HG03175 (cell line): ENCODE measurements around the gene TMEM59L.

Source experiments
- ATAC-seq: cut with Tn5 transposase; IDR thresholded peaks from one replicate; pipeline ENCODE4 v1.9.1; 2021; ENCODE audit warnings: mild to moderate bottlenecking, moderate library complexity; ENCODE audit not compliant: unreplicated experiment

TMEM59L gene

GRCh38 chr19:18636183-18636968 is 23.7 kb downstream of the TMEM59L start:
- ATAC-seq = peak; percentile 89

GRCh38 chr19:18636969-18637629 is 24.4 kb downstream of the TMEM59L start, which contains the start of gene KLHL26:
TSS of gene KLHL26 (plus strand) at chr19:18637028. CDS start at chr19:18637055, 27 bp downstream.
- no peak for ATAC-seq

- no peak for ATAC-seq
Observed at GRCh38 chr19:18637673-18638630, 25.3 kb downstream of the TMEM59L start.

GRCh38 chr19:18639706-18640243 is 27.1 kb downstream of the TMEM59L start:
- ATAC-seq = no peak

DNA sequence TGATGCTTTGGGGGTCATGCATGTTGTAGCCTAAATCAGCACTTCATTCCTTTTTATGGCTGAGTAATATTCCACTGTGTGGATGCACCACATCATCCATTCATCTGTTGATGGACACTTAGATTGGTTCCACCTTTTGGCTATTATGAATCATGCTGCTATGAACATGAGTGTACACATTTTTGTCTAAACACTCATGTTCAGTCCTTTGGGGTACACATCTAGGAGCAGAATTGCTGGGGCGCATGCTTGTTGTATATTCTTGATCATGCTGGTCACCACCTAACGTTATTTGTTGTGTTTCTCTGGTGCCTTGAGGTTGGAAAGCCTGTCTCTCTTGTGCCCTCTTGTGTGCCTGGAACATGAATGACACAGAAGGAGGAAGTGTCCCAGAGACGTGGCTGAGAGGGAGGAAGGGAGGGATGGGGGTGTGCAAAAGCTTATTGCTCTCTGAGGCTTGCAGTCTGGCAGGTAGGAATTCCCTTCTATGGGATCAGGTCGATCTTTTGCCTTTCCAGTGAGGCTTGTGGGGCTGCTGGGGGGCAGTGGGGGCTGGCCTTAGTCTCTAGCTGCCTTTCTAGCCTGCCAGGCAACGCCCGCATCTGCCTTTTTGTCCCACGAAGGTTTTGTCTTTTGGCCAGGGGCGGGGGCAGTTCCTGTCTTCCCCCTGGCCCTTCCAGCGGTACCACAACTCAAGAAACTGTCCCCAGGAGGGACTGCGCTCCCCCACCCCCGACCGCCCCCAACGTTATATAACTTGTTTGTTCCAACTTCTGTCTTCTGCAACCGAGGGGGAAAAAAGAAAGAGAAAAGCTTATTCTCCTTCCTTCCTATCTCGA is 31.7 kb downstream of the TMEM59L start:
- ATAC-seq = no peak

GRCh38 chr19:18645035-18645511 is 32.4 kb downstream of the TMEM59L start:
- ATAC-seq = no peak

- no peak for ATAC-seq
Observed at GRCh38 chr19:18646535-18647370, 34.1 kb downstream of the TMEM59L start.

GRCh38 chr19:18647371-18647767 is 34.7 kb downstream of the TMEM59L start:
- ATAC-seq = no peak

DNA sequence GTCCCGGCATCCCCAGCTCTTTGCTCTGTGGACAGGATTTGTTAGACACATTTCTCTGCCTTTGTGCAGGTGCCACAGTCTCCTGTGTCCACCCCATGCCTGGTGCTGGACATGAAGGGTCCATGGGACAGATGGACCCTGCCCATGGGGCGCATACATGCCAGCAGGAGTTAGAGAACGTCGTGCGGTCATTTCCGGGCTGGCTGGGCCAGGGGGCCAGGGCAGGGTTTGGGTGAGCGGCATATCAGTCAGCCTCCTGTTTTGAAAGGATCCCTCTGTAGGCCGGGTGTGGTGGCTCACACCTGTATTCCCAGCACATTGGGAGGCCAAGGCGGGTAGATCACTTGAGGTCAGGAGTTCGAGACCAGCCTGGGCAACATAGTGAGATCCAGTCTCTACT is 35.1 kb downstream of the TMEM59L start:
- ATAC-seq = no peak

- no peak for ATAC-seq
Observed at GRCh38 chr19:18648973-18649315, 36.3 kb downstream of the TMEM59L start.

DNA sequence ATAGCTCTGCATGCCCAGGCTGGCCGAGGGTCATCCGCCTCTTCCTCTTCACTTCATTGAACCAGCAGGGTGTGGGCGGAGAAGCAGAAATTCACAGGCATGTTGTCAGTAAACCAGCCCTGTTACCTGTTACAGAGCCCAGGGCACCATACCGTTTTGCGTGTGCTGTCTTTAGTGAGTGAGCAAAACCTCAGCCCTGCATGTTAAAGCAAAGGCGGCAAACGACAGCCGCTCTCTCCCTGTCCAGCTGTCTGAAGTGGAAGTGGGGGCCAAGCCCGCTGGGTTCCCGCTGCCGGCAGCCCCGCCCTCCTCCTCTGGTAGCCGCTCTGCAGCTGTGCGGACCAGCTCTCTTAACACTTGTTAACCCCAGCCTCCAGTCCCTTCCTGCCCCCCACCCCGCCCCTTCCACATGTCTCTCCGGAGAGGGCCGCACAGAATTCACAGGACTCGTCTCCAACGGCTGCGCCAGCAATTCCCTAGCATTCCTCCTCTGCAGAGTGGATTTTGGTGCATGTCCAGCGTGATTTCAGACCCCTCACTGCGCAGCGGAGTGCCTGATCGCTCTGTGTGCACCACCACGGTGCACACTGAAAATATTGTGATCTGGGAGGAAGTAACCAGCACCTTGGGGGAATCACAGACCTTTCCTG is 36.8 kb downstream of the TMEM59L start:
- ATAC-seq = no peak

DNA sequence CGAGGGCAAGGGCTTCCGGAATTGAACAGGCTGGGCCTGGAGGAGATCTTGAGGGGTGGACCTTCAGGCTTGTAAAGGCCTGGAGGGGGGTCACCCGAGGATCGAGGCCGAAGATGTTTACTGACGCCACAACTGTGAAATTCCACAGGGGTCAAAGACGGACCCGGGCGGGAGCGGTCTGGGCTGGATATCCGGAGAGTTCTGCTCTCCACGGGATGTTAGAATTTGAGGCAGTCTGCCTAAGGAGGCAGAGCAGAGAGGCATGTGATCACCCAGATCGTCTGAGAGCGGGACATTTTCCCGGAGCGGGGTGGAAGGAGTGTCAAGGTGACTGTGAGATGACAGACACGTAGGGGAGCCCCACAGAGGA is 37.3 kb downstream of the TMEM59L start:
- ATAC-seq = no peak

DNA sequence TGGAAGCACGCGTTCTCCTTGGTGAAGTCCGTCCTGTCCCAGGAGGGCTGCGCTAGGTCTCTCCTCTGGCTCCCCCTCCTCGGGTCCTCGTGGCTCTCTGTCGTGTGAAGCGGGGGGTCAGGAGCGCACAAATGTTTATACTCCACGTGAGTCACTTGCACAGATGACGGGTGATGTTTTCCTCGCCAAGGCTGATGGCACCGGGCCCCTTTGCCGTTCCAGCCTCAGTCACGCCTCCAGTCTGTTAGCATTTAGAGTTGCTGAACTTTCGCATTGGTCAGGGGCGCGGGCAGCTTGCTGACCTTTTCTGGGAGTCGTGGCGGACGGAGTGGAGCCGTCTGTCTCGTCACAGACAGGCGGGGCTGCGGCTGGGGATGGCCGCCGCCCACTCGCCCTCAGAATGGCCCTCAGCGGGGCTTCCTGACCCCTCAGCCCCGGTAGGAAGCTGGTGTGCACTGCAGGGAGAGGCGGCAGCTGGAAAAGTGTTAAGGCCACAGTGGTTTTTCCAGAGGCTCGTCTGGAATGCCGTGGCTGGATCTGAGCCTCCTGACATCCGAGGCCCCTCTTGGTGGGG is 37.9 kb downstream of the TMEM59L start:
- no peak for ATAC-seq

GRCh38 chr19:18651300-18651699 is 38.6 kb downstream of the TMEM59L start:
- no peak for ATAC-seq

GRCh38 chr19:18651733-18652132 is 39.1 kb downstream of the TMEM59L start:
- no peak for ATAC-seq

DNA sequence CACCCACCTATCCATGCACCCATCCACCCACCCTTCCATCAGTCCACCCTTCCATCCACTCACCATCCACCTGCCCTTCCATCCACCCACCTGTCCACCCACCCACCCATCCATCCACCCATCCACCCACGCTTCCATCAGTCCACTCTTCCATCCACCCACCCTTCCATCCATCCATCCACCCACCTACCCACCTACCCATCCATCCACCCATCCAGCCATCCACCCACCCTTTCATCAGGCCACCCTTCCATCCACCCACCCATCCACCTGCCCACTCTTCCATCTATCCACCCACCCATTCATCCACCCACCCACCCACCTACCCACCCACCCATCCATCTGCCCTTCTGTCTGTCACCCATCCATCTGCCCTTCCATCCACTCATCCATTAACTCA is 41.2 kb downstream of the TMEM59L start:
- no peak for ATAC-seq

GRCh38 chr19:18654469-18654868 is 41.8 kb downstream of the TMEM59L start:
- no peak for ATAC-seq

DNA sequence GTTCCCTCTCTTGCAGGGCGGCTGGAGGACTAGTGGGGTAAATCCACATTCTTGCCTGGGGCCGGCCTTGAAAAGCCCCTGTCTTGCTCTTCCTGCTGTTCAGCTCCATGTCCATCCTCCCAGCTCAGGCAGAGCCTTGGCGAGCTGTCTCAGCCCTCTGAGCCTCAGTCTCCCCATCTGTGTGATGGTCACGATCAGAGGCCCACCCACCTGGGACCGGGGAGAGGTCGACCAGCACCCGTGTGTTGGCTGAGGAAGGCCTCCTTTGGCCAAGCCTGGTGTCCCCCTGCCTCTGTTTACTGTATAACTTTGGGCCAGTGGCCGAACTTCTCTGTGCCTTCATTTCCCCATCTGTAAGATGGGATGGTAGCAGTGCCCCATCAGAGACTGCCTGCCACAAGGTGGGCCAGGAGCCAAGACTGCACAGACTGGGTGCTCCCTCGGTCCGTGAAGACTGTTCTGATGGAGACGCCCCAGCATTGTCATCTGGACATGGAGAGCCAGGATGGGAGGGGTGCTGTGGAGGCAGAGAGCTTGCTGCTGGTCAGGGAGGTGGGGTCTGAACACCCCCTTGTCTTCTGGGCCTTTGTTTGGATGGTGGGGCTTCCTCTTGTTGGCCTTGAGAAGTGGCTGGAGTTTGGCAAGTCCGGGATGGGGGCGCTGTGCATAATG is 42.6 kb downstream of the TMEM59L start:
- no peak for ATAC-seq
